GM23338 (cell line): Measurements from ENCODE around the gene DNAAF8. TPM values are rescaled to one million over a fixed set of nuclear protein-coding genes. Genes with fewer than 3 reads are reported as not detected.

Experiments used
- ATAC-seq: fragments of 200-7000 bp; cut with Tn5 transposase; 3 replicates; pipeline ENCODE4 v1.9.1; 2020
- DNase-seq: peaks from one replicate; pipeline ENCODE4 v3.0.0-alpha.2; 2015; ENCODE audit warnings: low spot score
- H2AFZ ChIP-seq: fragments of 200-600 bp; sonication (generic); 2 replicates; pipeline ENCODE4 v1.8.0; 2016; ENCODE audit warnings: antibody characterized with exemption, mild to moderate bottlenecking, moderate library complexity
- H3F3A ChIP-seq: fragments of 200-600 bp; sonication (generic); replicated peaks from 2 replicates; pipeline ENCODE4 v1.8.0; 2017; ENCODE audit warnings: antibody characterized with exemption, mixed run types, low read depth
- H3K27ac ChIP-seq: fragments of 200-600 bp; sonication (generic); 2 replicates; pipeline ENCODE4 v1.6.1; 2016; ENCODE audit warnings: low read depth
- H3K27me3 ChIP-seq: fragments of 200-600 bp; sonication (generic); 2 replicates; pipeline ENCODE4 v1.8.0; 2016; ENCODE audit warnings: mild to moderate bottlenecking, mixed run types, moderate library complexity; ENCODE audit not compliant: insufficient read depth
- H3K36me3 ChIP-seq: fragments of 200-600 bp; sonication (generic); 2 replicates; pipeline ENCODE4 v1.8.0; 2016; ENCODE audit warnings: mild to moderate bottlenecking; ENCODE audit not compliant: insufficient read depth
- H3K4me1 ChIP-seq: fragments of 200-600 bp; sonication (generic); 2 replicates; pipeline ENCODE4 v1.8.0; 2016; ENCODE audit warnings: mild to moderate bottlenecking, moderate library complexity; ENCODE audit not compliant: insufficient read depth
- H3K4me2 ChIP-seq: fragments of 200-600 bp; sonication (generic); 2 replicates; pipeline ENCODE4 v1.7.1; 2017; ENCODE audit warnings: mixed run types
- H3K4me3 ChIP-seq: fragments of 200-600 bp; sonication (generic); 2 replicates; pipeline ENCODE4 v1.6.1; 2016; ENCODE audit warnings: mixed run types
- H3K79me2 ChIP-seq: fragments of 200-600 bp; sonication (generic); replicated peaks from 2 replicates; pipeline ENCODE4 v1.8.0; 2017; ENCODE audit warnings: mild to moderate bottlenecking; ENCODE audit not compliant: insufficient read depth
- H3K9me2 ChIP-seq: fragments of 200-600 bp; sonication (generic); 2 replicates; pipeline ENCODE4 v1.8.0; 2017; ENCODE audit not compliant: insufficient read depth
- H4K20me1 ChIP-seq: fragments of 200-600 bp; sonication (generic); replicated peaks from 2 replicates; pipeline ENCODE4 v1.8.0; 2017; ENCODE audit warnings: mild to moderate bottlenecking; ENCODE audit not compliant: insufficient read depth
- H3K27ac Mint-ChIP-seq: 2 replicates; pipeline ENCODE4 v1.8.0; 2020; ENCODE audit warnings: inconsistent platforms, mild to moderate bottlenecking, moderate library complexity, mixed read lengths
- H3K27me3 Mint-ChIP-seq: 3 replicates; pipeline ENCODE4 v1.8.0; 2022; ENCODE audit warnings: low read depth, mild to moderate bottlenecking, moderate library complexity, mixed read lengths, inconsistent platforms; ENCODE audit not compliant: insufficient read depth, poor library complexity
- H3K36me3 Mint-ChIP-seq: 3 replicates; pipeline ENCODE4 v1.8.0; 2021; ENCODE audit warnings: low read depth, mild to moderate bottlenecking, inconsistent platforms, moderate library complexity, mixed read lengths
- H3K4me1 Mint-ChIP-seq: 3 replicates; pipeline ENCODE4 v1.8.0; 2020; ENCODE audit warnings: mild to moderate bottlenecking, inconsistent platforms, mixed read lengths
- H3K4me3 Mint-ChIP-seq: 3 replicates; pipeline ENCODE4 v1.8.0; 2021; ENCODE audit warnings: moderate library complexity, mild to moderate bottlenecking, inconsistent platforms, mixed read lengths
- H3K9me3 Mint-ChIP-seq: 3 replicates; pipeline ENCODE4 v1.8.0; 2020; ENCODE audit warnings: moderate library complexity, mild to moderate bottlenecking, inconsistent platforms, mixed read lengths
- ETS1 ChIP-seq: IDR thresholded peaks from 2 replicates; pipeline ENCODE4 v1.6.1; 2016; ENCODE audit warnings: antibody characterized with exemption
- EZH2 ChIP-seq: fragments of 200-600 bp; sonication (generic); IDR thresholded peaks from one replicate; pipeline ENCODE4 v1.8.0; 2017; ENCODE audit warnings: antibody characterized with exemption, mild to moderate bottlenecking, low read depth; ENCODE audit not compliant: unreplicated experiment
- JUNB ChIP-seq: IDR thresholded peaks from one replicate; pipeline ENCODE4 v1.6.1; 2016; ENCODE audit warnings: antibody characterized with exemption; ENCODE audit not compliant: unreplicated experiment
- NANOG ChIP-seq: IDR thresholded peaks from 2 replicates; pipeline ENCODE4 v1.6.1; 2016; ENCODE audit warnings: antibody characterized with exemption, borderline replicate concordance
- POLR2AphosphoS5 ChIP-seq: IDR thresholded peaks from 2 replicates; pipeline ENCODE4 v1.6.1; 2016; ENCODE audit warnings: antibody characterized with exemption, low read depth
- STAT1 ChIP-seq: IDR thresholded peaks from one replicate; pipeline ENCODE4 v1.6.1; 2016; ENCODE audit warnings: antibody characterized with exemption; ENCODE audit not compliant: unreplicated experiment
- ZNF462 ChIP-seq: fragments of 250-450 bp; sonication (Bioruptor Pico); IDR thresholded peaks from 2 replicates; pipeline ENCODE4 v1.5.0; 2020; ENCODE audit warnings: mild to moderate bottlenecking, moderate library complexity
- polyA plus RNA-seq: library from polyadenylated mRNA; unstranded; fragments of >200 nt; fragmentation: Nextera tagmentation; extraction: Ambion mirVana; gene quantifications from 2 replicates; pipeline ENCODE4 v1.2.1, GENCODE V29; 2016
- total RNA-seq: library from RNA; depleted of rRNA; stranded (reverse); fragments of >200 nt; shearing (Covaris generic); gene quantifications from 2 replicates; pipeline ENCODE4 v1.2.3, GENCODE V29; 2014

DNAAF8 gene
- total and polyA plus RNA-seq, 2 experiments from 2014 or later = 0.34 to 1.3 TPM

- Mint-ChIP-seq H3K4me3 (peak overlapping the region; percentile 52), H3K27me3 (peaks cover 16% of the 10 kb centered on the region), H3K27ac (0 out of 2 replicates have a peak overlapping the region, but pooled peaks have one; percentile 59)
Measured at GRCh38 chr16:4743226-4743878, 9.0 kb downstream of the DNAAF8 start.

More at GRCh38 chr16:4743226-4743878, 9.0 kb downstream of the DNAAF8 start:
- Histone ChIP-seq H4K20me1 (no peaks in the 10 kb centered on the region; the same call in 1 of the 2 replicates), H2AFZ (peak overlapping the region; percentile 85), H3K4me2 (peak overlapping the region; percentile 75), H3K4me1 (peaks cover 14% of the 10 kb centered on the region), H3K36me3 (no peaks in the 10 kb centered on the region), H3K4me3 (peak overlapping the region; percentile 49; the same call in 1 of the 2 replicates), H3K79me2 (no peaks in the 10 kb centered on the region), H3K27ac (no peak overlapping the region), H3K9me2 (no peaks in the 10 kb centered on the region), H3F3A (peaks cover 3% of the 10 kb centered on the region; the same call in 1 of the 2 replicates), H3K27me3 (no peaks in the 10 kb centered on the region)
- Mint-ChIP-seq H3K36me3 (no peaks in the 10 kb centered on the region), H3K4me1 (peaks cover 20% of the 10 kb centered on the region), H3K9me3 (no peaks in the 10 kb centered on the region)
- TF ChIP-seq POLR2AphosphoS5 (no peak), JUNB (no peak), ETS1 (no peak), EZH2 (no peak), NANOG (no peak), ZNF462 (no peak), STAT1 (no peak)
- peak; percentile 43 for DNase-seq
- peak; percentile 36 for ATAC-seq
